GM20000 (cell line): ENCODE results near the gene SCN7A.

Source experiments
- DNase-seq: peaks from one replicate; pipeline ENCODE4 v3.0.0; 2012; ENCODE audit warnings: low spot score
- TF ChIP-seq, protein P1 (sequence below): IDR thresholded peaks from 2 replicates; pipeline ENCODE4 v1.5.1; 2012; ENCODE audit warnings: mild to moderate bottlenecking, control low read depth; ENCODE audit errors: extremely low read depth, missing control alignments

SCN7A gene

DNA sequence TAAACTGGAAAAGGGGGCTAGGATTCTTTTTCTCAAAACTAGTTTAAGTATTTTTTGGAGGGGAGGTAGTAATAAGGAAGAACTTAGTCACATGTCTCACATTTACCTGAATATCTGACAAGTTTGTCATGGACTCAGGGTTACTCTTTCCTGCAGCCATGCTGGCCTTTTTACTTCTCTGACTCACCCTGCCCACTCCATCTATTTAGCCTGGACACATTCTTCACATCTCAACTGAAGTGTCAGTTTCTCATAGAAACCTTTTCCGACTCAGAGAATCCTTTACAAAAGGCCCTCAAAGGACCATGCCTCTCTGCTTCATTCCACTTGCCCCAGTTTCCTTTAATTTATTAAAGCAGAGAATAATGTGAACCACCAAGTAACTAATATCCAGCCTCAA is 42.6 kb downstream of the SCN7A start:
- no peak for DNase-seq
- TF ChIP-seq, protein P1, sequence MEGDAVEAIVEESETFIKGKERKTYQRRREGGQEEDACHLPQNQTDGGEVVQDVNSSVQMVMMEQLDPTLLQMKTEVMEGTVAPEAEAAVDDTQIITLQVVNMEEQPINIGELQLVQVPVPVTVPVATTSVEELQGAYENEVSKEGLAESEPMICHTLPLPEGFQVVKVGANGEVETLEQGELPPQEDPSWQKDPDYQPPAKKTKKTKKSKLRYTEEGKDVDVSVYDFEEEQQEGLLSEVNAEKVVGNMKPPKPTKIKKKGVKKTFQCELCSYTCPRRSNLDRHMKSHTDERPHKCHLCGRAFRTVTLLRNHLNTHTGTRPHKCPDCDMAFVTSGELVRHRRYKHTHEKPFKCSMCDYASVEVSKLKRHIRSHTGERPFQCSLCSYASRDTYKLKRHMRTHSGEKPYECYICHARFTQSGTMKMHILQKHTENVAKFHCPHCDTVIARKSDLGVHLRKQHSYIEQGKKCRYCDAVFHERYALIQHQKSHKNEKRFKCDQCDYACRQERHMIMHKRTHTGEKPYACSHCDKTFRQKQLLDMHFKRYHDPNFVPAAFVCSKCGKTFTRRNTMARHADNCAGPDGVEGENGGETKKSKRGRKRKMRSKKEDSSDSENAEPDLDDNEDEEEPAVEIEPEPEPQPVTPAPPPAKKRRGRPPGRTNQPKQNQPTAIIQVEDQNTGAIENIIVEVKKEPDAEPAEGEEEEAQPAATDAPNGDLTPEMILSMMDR, result no peak

DNA sequence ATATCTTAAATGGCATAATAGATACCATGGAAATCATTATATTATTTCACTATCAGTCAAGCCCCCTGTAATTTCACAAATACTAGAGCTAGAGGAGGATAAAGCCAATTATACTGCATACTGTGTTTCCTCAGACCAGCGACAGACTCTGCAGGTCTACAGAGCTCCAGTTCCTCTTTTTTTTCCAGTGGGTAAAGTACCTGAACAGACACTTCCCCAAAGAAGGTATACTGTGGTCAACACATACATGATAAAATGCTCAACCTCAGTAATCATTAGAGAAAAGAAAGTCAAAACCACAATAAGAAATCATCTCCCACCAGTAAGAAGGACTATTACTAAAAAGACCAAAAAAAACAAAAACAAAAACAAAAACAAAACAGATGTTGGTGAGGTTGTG is 44.6 kb downstream of the SCN7A start:
- DNase-seq, result peak; percentile 1
- TF ChIP-seq, protein P1, result no peak

DNA sequence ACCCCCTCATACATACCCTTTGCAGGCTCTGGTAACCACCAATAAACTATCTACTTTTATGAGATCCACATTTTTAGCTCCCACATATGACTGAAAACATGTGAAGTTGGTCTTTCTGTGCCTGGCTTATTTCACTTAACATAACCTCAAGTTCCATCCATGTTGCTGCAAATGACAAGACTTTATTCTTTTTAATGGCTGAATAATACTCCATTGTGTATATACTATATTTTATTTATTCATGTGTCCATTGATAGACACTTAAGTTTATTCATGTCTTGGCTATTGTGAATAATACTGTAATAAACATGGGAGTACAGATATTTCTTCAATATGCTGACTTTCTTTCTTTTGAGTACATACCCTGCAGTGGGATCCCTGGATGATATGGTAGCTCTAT is 45.9 kb downstream of the SCN7A start:
- DNase-seq, result no peak
- TF ChIP-seq, protein P1, result no peak

DNA sequence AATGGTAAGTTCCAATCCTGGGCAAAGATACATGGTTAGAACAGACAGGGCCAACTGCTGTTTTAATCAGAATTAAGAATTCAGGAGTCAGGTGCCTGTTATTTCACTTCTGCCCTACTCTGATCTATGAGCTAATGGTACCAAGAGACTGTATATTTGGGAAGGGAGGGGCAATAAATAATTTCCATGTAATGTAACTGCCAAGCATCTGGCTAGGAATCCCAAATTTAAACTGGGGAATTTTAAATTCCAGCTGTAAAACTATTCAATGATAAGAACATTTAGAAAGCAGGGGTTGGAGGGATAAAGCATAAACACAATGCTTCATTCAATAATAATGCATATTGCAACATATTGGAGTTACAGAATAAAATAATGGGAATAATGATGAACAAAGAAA is 49.7 kb downstream of the SCN7A start:
- DNase-seq, result no peak
- TF ChIP-seq, protein P1, result no peak

DNA sequence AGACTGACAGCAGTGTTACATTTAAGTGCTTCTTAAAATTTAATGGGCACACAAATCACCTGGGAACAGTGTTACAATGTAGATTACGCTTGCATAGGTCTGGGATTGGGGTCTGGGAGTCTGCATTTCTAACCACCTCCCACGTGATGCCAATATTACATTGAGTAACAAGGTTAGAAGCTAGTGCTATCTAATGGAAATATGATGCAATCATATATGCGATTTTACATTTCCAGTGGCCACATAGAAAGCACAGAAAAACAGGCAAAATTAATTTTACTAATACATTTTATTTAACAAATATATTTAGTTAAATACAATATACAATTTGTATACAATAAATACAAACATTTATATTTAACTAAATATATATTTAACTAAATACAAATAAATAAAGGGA is 53.7 kb downstream of the SCN7A start:
- DNase-seq, result no peak
- TF ChIP-seq, protein P1, result no peak

DNA sequence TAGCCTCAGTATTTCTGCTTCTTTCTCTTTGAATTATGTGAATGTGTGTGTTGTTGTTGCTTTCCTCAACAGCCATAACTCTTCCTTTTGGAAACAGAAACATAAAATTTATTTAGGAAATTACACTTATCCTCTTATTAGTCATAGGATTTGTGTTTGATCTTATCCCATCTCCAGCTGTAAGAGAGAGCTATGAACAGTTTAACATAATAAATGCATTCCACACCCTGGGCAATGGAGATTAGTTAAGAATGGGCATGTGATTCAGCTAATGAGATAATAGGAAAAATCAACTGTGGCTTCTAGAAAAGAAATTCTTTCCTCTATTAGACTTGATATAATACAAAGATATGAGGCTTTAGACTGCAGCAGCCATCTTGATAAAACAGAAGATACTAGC is 55.0 kb downstream of the SCN7A start:
- TF ChIP-seq, protein P1, result no peak

DNA sequence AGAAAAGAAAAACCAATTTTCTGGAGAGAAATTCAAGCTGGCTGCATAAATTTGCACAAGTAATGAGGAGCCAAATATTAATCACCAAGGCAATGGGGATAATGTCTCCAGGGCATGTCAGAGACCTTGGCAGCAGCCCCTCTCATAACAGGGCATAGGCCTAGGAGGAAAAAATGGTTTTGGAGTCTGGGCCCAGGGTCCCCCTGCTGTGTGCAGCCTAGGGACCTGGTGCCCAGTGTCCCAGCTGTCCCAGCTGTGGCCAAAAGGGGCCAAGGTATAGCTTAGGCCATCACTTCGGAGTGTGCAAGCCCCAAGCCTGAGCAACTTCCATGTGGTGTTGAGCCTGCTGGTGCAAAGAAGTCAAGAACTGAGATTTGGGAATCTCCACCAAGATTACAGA is 57.1 kb downstream of the SCN7A start:
- TF ChIP-seq, protein P1, result no peak
- no peak for DNase-seq

More for the DNA sequence above, 55.0 kb downstream of the SCN7A start:
- DNase-seq, result no peak
